ENCODE results near the gene MT3.

Gene MT3

GRCh38 chr16:56637814-56638750 is 48.8 kb downstream of the MT3 start, which contains the start of gene MT1A:
Gene MT1A (plus strand): TSS chr16:56638666. CDS start chr16:56638739, 73 bp downstream.
- H2BK15ac ChIP-seq (ENCODE audit: low read length) = no peak within 1 kb of the TSS
- H3K23ac ChIP-seq (ENCODE audit: low read depth, low read length, poor library complexity) = peak within 1 kb of the TSS; percentile 90
- H3K18ac ChIP-seq (ENCODE audit: low read length) = peak within 1 kb of the TSS; percentile 54
- H3K9ac ChIP-seq (ENCODE audit: low read depth, low read length, poor library complexity) = peak within 1 kb of the TSS; percentile 57
- no peak for DNase-seq (ENCODE audit: low spot score)
- H2AFZ ChIP-seq (ENCODE audit: low read length) = peak within 1 kb of the TSS; percentile 76
- H3K79me1 ChIP-seq (ENCODE audit: low read depth, low read length) = no peaks in the 10 kb centered on the region
- H3K4me2 ChIP-seq (ENCODE audit: insufficient read depth, low read length, poor library complexity, severe bottlenecking) = peak within 1 kb of the TSS; percentile 54
- H3K27ac ChIP-seq (replicated peaks; ENCODE audit: low read length) = no peak within 1 kb of the TSS
- H4K8ac ChIP-seq (ENCODE audit: low read depth, low read length) = no peak within 1 kb of the TSS
- peaks cover 1 to 3% of the 10 kb centered on the region in 2 donors for H3K4me1 ChIP-seq (ENCODE audit: control insufficient read depth in 2 of 2, insufficient read depth in 1 of 2, low read depth in 1 of 2, low read length in 2 of 2)
- no peak within 1 kb of the TSS for H3K4ac ChIP-seq (ENCODE audit: low read length)
- H3K4me3 ChIP-seq (ENCODE audit: low read length in 2 of 2) = peak within 1 kb of the TSS; percentile 18 to 72
- no peak within 1 kb of the TSS for H2BK5ac ChIP-seq (ENCODE audit: low read length)
- H3K27me3 ChIP-seq (ENCODE audit: control insufficient read depth in 3 of 3, insufficient read depth in 3 of 3, low read depth in 1 of 3, low read length in 3 of 3) = peaks cover 53 to 100% (median 98%) of the 10 kb centered on the region in 3 experiments
- H3K14ac ChIP-seq (ENCODE audit: low read length) = no peak within 1 kb of the TSS
- no peaks in the 10 kb centered on the region for H3K9me3 ChIP-seq (replicated peaks in 1 of 2; ENCODE audit: control insufficient read depth in 2 of 2, insufficient read depth in 1 of 2, low read depth in 1 of 2, low read length in 2 of 2)
- WGBS, 2 donors (ENCODE audit: extremely low coverage in 2 of 2, insufficient read length in 2 of 2, insufficient replicate concordance in 1 of 2) = no CpG with 5 or more reads among the region's 68 CpGs
- no peak within 1 kb of the TSS for H4K91ac ChIP-seq (ENCODE audit: low read depth, low read length, poor library complexity)
- no peak within 1 kb of the TSS for H2BK12ac ChIP-seq (ENCODE audit: low read length)
- no peak within 1 kb of the TSS for H2BK120ac ChIP-seq (ENCODE audit: low read depth, low read length)
- no peak within 1 kb of the TSS for H2AK5ac ChIP-seq (ENCODE audit: low read depth, low read length)
- H3K36me3 ChIP-seq (replicated peaks in 1 of 2; ENCODE audit: control insufficient read depth in 2 of 2, insufficient read depth in 2 of 2, low read length in 2 of 2) = no peaks in the 10 kb centered on the region

DNA sequence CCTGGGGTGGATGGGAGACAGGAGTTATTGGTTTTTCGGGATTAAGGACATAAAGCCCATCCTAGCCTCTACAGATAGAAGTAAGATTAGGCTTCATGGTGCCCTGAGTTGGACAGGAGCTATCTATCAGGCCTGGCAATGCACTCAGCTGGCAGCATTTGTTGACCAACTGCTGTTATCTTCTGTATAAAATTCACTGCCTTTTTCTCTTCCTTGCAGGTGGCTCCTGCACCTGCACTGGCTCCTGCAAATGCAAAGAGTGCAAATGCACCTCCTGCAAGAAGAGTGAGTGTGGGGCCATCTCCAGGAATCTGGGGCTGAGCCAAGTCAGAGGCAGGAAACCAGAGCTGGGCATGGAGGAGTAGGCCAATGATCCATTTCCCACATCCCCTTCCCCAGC is 49.7 kb downstream of the MT3 start:
- no peak overlapping the region for H3K18ac ChIP-seq (ENCODE audit: low read length)
- no peak overlapping the region for H3K9ac ChIP-seq (ENCODE audit: low read depth, low read length, poor library complexity)
- no CpG with 5 or more reads among the region's 1 CpG for WGBS, 2 donors (ENCODE audit: extremely low coverage in 2 of 2, insufficient read length in 2 of 2, insufficient replicate concordance in 1 of 2)
- H3K79me1 ChIP-seq (ENCODE audit: low read depth, low read length) = no peaks in the 10 kb centered on the region
- no peak overlapping the region for H3K4me2 ChIP-seq (ENCODE audit: insufficient read depth, low read length, poor library complexity, severe bottlenecking)
- no peak for DNase-seq (ENCODE audit: low spot score)
- no peak overlapping the region for H4K8ac ChIP-seq (ENCODE audit: low read depth, low read length)
- H2BK12ac ChIP-seq (ENCODE audit: low read length) = no peak overlapping the region
- H2BK120ac ChIP-seq (ENCODE audit: low read depth, low read length) = no peak overlapping the region
- H2BK15ac ChIP-seq (ENCODE audit: low read length) = no peak overlapping the region
- H3K27ac ChIP-seq (replicated peaks; ENCODE audit: low read length) = no peak overlapping the region
- no peak overlapping the region for H4K91ac ChIP-seq (ENCODE audit: low read depth, low read length, poor library complexity)
- H3K4me3 ChIP-seq (ENCODE audit: low read length in 2 of 2) = no peak overlapping the region
- no peak overlapping the region for H2AK5ac ChIP-seq (ENCODE audit: low read depth, low read length)
- H3K4me1 ChIP-seq (ENCODE audit: control insufficient read depth in 2 of 2, insufficient read depth in 1 of 2, low read depth in 1 of 2, low read length in 2 of 2) = peaks cover 1 to 3% of the 10 kb centered on the region in 2 donors
- peaks cover 57 to 100% (median 98%) of the 10 kb centered on the region in 3 experiments for H3K27me3 ChIP-seq (ENCODE audit: control insufficient read depth in 3 of 3, insufficient read depth in 3 of 3, low read depth in 1 of 3, low read length in 3 of 3)
- peaks cover 0 to 2% of the 10 kb centered on the region in 2 donors for H3K9me3 ChIP-seq (replicated peaks in 1 of 2; ENCODE audit: control insufficient read depth in 2 of 2, insufficient read depth in 1 of 2, low read depth in 1 of 2, low read length in 2 of 2)
- no peak overlapping the region for H2BK5ac ChIP-seq (ENCODE audit: low read length)
- H2AFZ ChIP-seq (ENCODE audit: low read length) = no peak overlapping the region
- H3K14ac ChIP-seq (ENCODE audit: low read length) = no peak overlapping the region
- H3K36me3 ChIP-seq (replicated peaks in 1 of 2; ENCODE audit: control insufficient read depth in 2 of 2, insufficient read depth in 2 of 2, low read length in 2 of 2) = no peaks in the 10 kb centered on the region
- H3K23ac ChIP-seq (ENCODE audit: low read depth, low read length, poor library complexity) = no peak overlapping the region
- no peak overlapping the region for H3K4ac ChIP-seq (ENCODE audit: low read length)

GRCh38 chr16:56640076-56640475 is 50.7 kb downstream of the MT3 start:
- no peak for DNase-seq (ENCODE audit: low spot score)
- Histone ChIP-seq H3K9ac (ENCODE audit: low read depth, low read length, poor library complexity) (no peak overlapping the region), H3K4me1 (ENCODE audit: control insufficient read depth in 2 of 2, insufficient read depth in 1 of 2, low read depth in 1 of 2, low read length in 2 of 2) (peaks cover 1 to 3% of the 10 kb centered on the region in 2 donors)

More at GRCh38 chr16:56640076-56640475, 50.7 kb downstream of the MT3 start:
- H3K27me3 ChIP-seq (ENCODE audit: control insufficient read depth in 3 of 3, insufficient read depth in 3 of 3, low read depth in 1 of 3, low read length in 3 of 3) = peaks cover 52 to 100% (median 98%) of the 10 kb centered on the region in 3 experiments
- no peak overlapping the region for H3K4me3 ChIP-seq (ENCODE audit: low read length in 2 of 2)
- no peak overlapping the region for H2AK5ac ChIP-seq (ENCODE audit: low read depth, low read length)
- no peak overlapping the region for H2BK5ac ChIP-seq (ENCODE audit: low read length)
- H3K36me3 ChIP-seq (replicated peaks in 1 of 2; ENCODE audit: control insufficient read depth in 2 of 2, insufficient read depth in 2 of 2, low read length in 2 of 2) = no peaks in the 10 kb centered on the region
- no peak overlapping the region for H2AFZ ChIP-seq (ENCODE audit: low read length)
- H3K79me1 ChIP-seq (ENCODE audit: low read depth, low read length) = no peaks in the 10 kb centered on the region
- H4K91ac ChIP-seq (ENCODE audit: low read depth, low read length, poor library complexity) = no peak overlapping the region
- H3K14ac ChIP-seq (ENCODE audit: low read length) = no peak overlapping the region
- no peak overlapping the region for H3K18ac ChIP-seq (ENCODE audit: low read length)
- no peak overlapping the region for H2BK12ac ChIP-seq (ENCODE audit: low read length)
- H2BK15ac ChIP-seq (ENCODE audit: low read length) = no peak overlapping the region
- H3K4ac ChIP-seq (ENCODE audit: low read length) = no peak overlapping the region
- no CpG with 5 or more reads among the region's 1 CpG for WGBS, 2 donors (ENCODE audit: extremely low coverage in 2 of 2, insufficient read length in 2 of 2, insufficient replicate concordance in 1 of 2)
- H4K8ac ChIP-seq (ENCODE audit: low read depth, low read length) = no peak overlapping the region
- H3K27ac ChIP-seq (replicated peaks; ENCODE audit: low read length) = no peak overlapping the region
- peaks cover 0 to 2% of the 10 kb centered on the region in 2 donors for H3K9me3 ChIP-seq (replicated peaks in 1 of 2; ENCODE audit: control insufficient read depth in 2 of 2, insufficient read depth in 1 of 2, low read depth in 1 of 2, low read length in 2 of 2)
- no peak overlapping the region for H3K4me2 ChIP-seq (ENCODE audit: insufficient read depth, low read length, poor library complexity, severe bottlenecking)
- H2BK120ac ChIP-seq (ENCODE audit: low read depth, low read length) = no peak overlapping the region
- no peak overlapping the region for H3K23ac ChIP-seq (ENCODE audit: low read depth, low read length, poor library complexity)

Measured in neuronal stem cell (in vitro differentiated cells).